WTC11 (cell line): ENCODE measurements around the gene PTPRB. TPM values are rescaled to one million over a fixed set of nuclear protein-coding genes. Genes with fewer than 3 reads are reported as not detected.

Source experiments
- ATAC-seq: fragments of 200-7000 bp; cut with Tn5 transposase; 2 replicates; pipeline ENCODE4 v1.10.0; 2021; ENCODE audit warnings: mild to moderate bottlenecking, moderate library complexity
- CTCF ChIA-PET: fragments of 300-600 bp; sonication (Branson Sonifier 250); formaldehyde crosslinking; loops from one replicate; lab custom pipeline; 2021; ENCODE audit warnings: antibody characterized with exemption; lab: Charles Lee
- POLR2A ChIA-PET: fragments of 350-600 bp; sonication (Branson Sonifier 250); formaldehyde crosslinking; loops from one replicate; lab custom pipeline; 2021; ENCODE audit warnings: antibody characterized with exemption; lab: Charles Lee
- DNase-seq: peaks from one replicate; pipeline ENCODE4 v3.0.0; 2021; ENCODE audit warnings: low spot score
- H3K27ac Mint-ChIP-seq: 2 replicates; pipeline ENCODE4 v1.8.0; 2021; ENCODE audit warnings: mixed read lengths
- H3K27me3 Mint-ChIP-seq: 2 replicates; pipeline ENCODE4 v1.8.0; 2021; ENCODE audit warnings: low read depth, mild to moderate bottlenecking, moderate library complexity, mixed read lengths
- H3K36me3 Mint-ChIP-seq: 2 replicates; pipeline ENCODE4 v1.8.0; 2021; ENCODE audit warnings: mixed read lengths
- H3K4me1 Mint-ChIP-seq: 2 replicates; pipeline ENCODE4 v1.8.0; 2022; ENCODE audit warnings: mixed read lengths
- H3K4me3 Mint-ChIP-seq: 2 replicates; pipeline ENCODE4 v1.8.0; 2021; ENCODE audit warnings: mild to moderate bottlenecking, moderate library complexity, mixed read lengths
- H3K9me3 Mint-ChIP-seq: 2 replicates; pipeline ENCODE4 v1.8.0; 2021; ENCODE audit warnings: mixed read lengths
- CTCF ChIP-seq: fragments of 200-600 bp; IDR thresholded peaks from 2 replicates; pipeline ENCODE4 v1.8.0; 2022; ENCODE audit warnings: antibody characterized with exemption
- ELF4 ChIP-seq: sonication (generic); formaldehyde crosslinking; IDR thresholded peaks from 2 replicates; pipeline ENCODE4 v1.8.1; 2022; ENCODE audit warnings: low read depth, mild to moderate bottlenecking, moderate library complexity, missing genetic modification reagents
- EMX1 ChIP-seq: fragments of 250-450 bp; sonication (Bioruptor Pico); IDR thresholded peaks from 2 replicates; pipeline ENCODE4 v1.8.0; 2021; ENCODE audit warnings: mild to moderate bottlenecking
- FOXK1 ChIP-seq: sonication (generic); formaldehyde crosslinking; IDR thresholded peaks from 2 replicates; pipeline ENCODE4 v1.8.0; 2022; ENCODE audit warnings: mild to moderate bottlenecking, moderate library complexity, missing genetic modification reagents
- HMGXB4 ChIP-seq: sonication (generic); formaldehyde crosslinking; IDR thresholded peaks from 2 replicates; pipeline ENCODE4 v1.8.1; 2023; ENCODE audit warnings: mild to moderate bottlenecking, moderate library complexity, missing genetic modification reagents
- IRF2 ChIP-seq: sonication (generic); formaldehyde crosslinking; IDR thresholded peaks from 2 replicates; pipeline ENCODE4 v1.8.0; 2022; ENCODE audit warnings: low read depth, missing genetic modification reagents, borderline replicate concordance
- JUN ChIP-seq: sonication (generic); formaldehyde crosslinking; IDR thresholded peaks from 2 replicates; pipeline ENCODE4 v1.8.0; 2023; ENCODE audit warnings: mild to moderate bottlenecking, missing genetic modification reagents
- NFE2L1 ChIP-seq: sonication (generic); formaldehyde crosslinking; IDR thresholded peaks from 2 replicates; pipeline ENCODE4 v1.8.1; 2023; ENCODE audit warnings: missing genetic modification reagents
- OVOL2 ChIP-seq: fragments of 250-450 bp; sonication (Bioruptor Pico); IDR thresholded peaks from 2 replicates; pipeline ENCODE4 v1.9.0; 2021; ENCODE audit warnings: mild to moderate bottlenecking, borderline replicate concordance
- TP53 ChIP-seq: sonication (generic); formaldehyde crosslinking; IDR thresholded peaks from 2 replicates; pipeline ENCODE4 v1.8.1; 2023; ENCODE audit warnings: mild to moderate bottlenecking, missing genetic modification reagents
- ZBTB21 ChIP-seq: sonication (generic); formaldehyde crosslinking; IDR thresholded peaks from 2 replicates; pipeline ENCODE4 v1.8.1; 2023; ENCODE audit warnings: mild to moderate bottlenecking, missing genetic modification reagents, borderline replicate concordance
- ZNF263 ChIP-seq: sonication (generic); formaldehyde crosslinking; IDR thresholded peaks from 2 replicates; pipeline ENCODE4 v1.8.1; 2022; ENCODE audit warnings: low read depth, mild to moderate bottlenecking, moderate library complexity, missing genetic modification reagents
- ZNF281 ChIP-seq: sonication (generic); formaldehyde crosslinking; IDR thresholded peaks from 2 replicates; pipeline ENCODE4 v1.8.0; 2023; ENCODE audit warnings: mild to moderate bottlenecking, missing genetic modification reagents
- ZNF317 ChIP-seq: sonication (generic); formaldehyde crosslinking; IDR thresholded peaks from 2 replicates; pipeline ENCODE4 v1.8.1; 2023; ENCODE audit warnings: low read depth, mild to moderate bottlenecking, moderate library complexity, missing genetic modification reagents, borderline replicate concordance
- total RNA-seq: library from RNA; stranded (reverse); gene quantifications from 3 replicates; pipeline ENCODE4 v1.2.3, GENCODE V29; 2021
- TF ChIP-seq, protein P1 (sequence below): sonication (generic); formaldehyde crosslinking; IDR thresholded peaks from 2 replicates; pipeline ENCODE4 v1.8.1; 2022; ENCODE audit warnings: missing genetic modification reagents, borderline replicate concordance
- TF ChIP-seq, protein P2 (sequence below): fragments of 250-450 bp; sonication (Bioruptor Pico); conservative IDR thresholded peaks from 2 replicates; pipeline ENCODE4 v1.9.0; 2021; ENCODE audit warnings: mild to moderate bottlenecking
- TF ChIP-seq, protein P3 (sequence below): sonication (generic); formaldehyde crosslinking; conservative IDR thresholded peaks from 2 replicates; pipeline ENCODE4 v1.8.1; 2023; ENCODE audit warnings: mild to moderate bottlenecking, low read depth, missing genetic modification reagents, moderate library complexity

The PTPRB gene
- total RNA-seq, 1 experiment from 2014 or later = 3.3 TPM

DNA sequence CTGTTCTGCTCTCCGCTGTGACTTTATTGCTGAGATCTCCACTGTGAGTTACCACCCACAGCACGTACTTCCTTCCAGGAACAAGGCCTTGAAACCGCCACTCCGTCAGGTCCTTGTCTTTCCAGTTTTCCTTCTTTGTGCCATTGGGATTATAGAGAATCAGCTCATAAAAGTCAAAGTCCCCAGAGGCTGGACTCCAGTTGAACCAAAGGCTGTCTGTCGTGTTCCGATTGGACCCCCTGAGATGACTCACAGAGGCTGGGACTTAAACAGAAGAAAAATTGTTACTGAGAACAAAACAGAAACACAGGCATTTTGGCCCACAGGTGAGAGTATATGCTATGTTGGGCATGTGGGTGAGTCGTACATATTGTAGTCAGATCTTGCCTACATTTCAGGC, 76.6 kb downstream of the PTPRB start (continued):
- TF ChIP-seq, protein P1, sequence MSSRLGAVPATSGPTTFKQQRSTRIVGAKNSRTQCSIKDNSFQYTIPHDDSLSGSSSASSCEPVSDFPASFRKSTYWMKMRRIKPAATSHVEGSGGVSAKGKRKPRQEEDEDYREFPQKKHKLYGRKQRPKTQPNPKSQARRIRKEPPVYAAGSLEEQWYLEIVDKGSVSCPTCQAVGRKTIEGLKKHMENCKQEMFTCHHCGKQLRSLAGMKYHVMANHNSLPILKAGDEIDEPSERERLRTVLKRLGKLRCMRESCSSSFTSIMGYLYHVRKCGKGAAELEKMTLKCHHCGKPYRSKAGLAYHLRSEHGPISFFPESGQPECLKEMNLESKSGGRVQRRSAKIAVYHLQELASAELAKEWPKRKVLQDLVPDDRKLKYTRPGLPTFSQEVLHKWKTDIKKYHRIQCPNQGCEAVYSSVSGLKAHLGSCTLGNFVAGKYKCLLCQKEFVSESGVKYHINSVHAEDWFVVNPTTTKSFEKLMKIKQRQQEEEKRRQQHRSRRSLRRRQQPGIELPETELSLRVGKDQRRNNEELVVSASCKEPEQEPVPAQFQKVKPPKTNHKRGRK (CRISPR knock-in tag) = no peak
- TF ChIP-seq NFE2L1 (CRISPR knock-in tag) (no peak), ELF4 (no peak), EMX1 (CRISPR knock-in tag) (no peak), FOXK1 (no peak)
- TF ChIP-seq, protein P2, sequence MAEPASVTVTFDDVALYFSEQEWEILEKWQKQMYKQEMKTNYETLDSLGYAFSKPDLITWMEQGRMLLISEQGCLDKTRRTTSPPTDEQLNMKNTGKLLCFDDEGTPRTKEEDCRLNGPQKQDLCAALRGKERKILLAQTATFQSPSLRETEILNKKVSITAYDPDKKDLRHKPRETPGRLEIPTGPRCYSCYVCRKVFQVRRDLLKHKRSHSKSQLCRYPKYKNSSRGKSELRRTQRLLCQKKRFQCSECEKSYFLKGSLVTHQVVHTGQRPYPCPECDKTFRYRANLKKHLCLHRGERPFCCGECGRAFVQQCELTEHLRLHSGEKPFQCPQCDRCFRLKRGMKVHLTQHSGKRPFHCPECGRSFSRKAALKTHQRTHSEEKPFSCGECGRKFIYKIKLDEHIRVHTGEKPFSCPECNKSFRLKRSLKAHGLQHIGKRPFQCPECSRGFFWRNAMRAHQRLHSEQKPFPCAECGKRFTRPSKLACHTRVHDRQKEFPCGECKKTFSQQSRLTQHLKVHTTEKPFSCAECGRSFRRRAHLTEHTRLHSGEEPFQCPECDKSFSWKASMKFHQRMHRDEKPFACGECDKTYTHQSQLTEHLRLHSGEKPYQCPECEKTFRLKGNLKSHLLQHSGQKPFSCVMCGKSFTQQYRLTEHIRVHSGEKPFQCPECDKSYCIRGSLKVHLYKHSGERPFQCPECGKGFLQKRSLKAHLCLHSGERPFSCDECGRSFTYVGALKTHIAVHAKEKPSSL (CRISPR knock-in tag) = no peak

DNA sequence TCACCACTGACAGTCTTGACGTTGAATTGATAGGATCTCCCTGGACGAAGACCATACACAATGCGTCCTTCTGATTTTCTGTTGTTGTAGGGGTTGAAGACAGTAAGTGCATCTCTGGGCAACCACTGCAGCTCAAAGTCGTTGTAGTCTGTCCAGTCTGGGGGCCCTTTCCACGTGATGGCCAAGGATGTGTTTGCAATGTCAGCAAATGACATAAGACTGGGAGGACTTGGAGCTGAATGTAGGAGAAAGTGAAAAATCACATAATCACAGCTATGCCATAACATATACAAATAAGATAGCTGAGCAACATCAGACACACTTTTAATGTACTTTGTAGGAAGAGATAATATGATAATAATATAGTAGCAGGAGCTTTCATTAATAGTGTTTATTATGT, 77.8 kb downstream of the PTPRB start:
- DNase-seq = no peak
- Mint-ChIP-seq H3K27me3 (no peaks in the 10 kb centered on the region), H3K9me3 (no peaks in the 10 kb centered on the region), H3K36me3 (no peaks in the 10 kb centered on the region; the same call in 1 of the 2 replicates), H3K27ac (no peak overlapping the region), H3K4me3 (no peak overlapping the region), H3K4me1 (peaks cover 9% of the 10 kb centered on the region)
- CTCF ChIA-PET = no interaction called here
- POLR2A ChIA-PET = interaction anchor here (0.6 kb wide), 1 partner anchor 723 kb away, joined by 3 read pairs; no protein-coding TSS in a partner anchor
- no peak for TF ChIP-seq TP53 (CRISPR knock-in tag)
- TF ChIP-seq ZNF281 (CRISPR knock-in tag) = no peak
- TF ChIP-seq HMGXB4 = no peak
- no peak for TF ChIP-seq JUN
- no peak for TF ChIP-seq CTCF
- TF ChIP-seq, protein P3, sequence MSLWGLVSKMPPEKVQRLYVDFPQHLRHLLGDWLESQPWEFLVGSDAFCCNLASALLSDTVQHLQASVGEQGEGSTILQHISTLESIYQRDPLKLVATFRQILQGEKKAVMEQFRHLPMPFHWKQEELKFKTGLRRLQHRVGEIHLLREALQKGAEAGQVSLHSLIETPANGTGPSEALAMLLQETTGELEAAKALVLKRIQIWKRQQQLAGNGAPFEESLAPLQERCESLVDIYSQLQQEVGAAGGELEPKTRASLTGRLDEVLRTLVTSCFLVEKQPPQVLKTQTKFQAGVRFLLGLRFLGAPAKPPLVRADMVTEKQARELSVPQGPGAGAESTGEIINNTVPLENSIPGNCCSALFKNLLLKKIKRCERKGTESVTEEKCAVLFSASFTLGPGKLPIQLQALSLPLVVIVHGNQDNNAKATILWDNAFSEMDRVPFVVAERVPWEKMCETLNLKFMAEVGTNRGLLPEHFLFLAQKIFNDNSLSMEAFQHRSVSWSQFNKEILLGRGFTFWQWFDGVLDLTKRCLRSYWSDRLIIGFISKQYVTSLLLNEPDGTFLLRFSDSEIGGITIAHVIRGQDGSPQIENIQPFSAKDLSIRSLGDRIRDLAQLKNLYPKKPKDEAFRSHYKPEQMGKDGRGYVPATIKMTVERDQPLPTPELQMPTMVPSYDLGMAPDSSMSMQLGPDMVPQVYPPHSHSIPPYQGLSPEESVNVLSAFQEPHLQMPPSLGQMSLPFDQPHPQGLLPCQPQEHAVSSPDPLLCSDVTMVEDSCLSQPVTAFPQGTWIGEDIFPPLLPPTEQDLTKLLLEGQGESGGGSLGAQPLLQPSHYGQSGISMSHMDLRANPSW (CRISPR knock-in tag) = no peak
- no peak for TF ChIP-seq ZNF263 (CRISPR knock-in tag)
- no peak for TF ChIP-seq ZBTB21 (CRISPR knock-in tag)
- TF ChIP-seq IRF2 (CRISPR knock-in tag) = no peak
- TF ChIP-seq ZNF317 = no peak
- TF ChIP-seq OVOL2 (CRISPR knock-in tag) = no peak
- TF ChIP-seq, all 79 proteins: peak for 0
- ATAC-seq = no peak
